HG03097 (cell line): ENCODE data around the gene POU2F3.

Experiments
- ATAC-seq: cut with Tn5 transposase; IDR thresholded peaks from one replicate; pipeline ENCODE4 v1.9.1; 2021; ENCODE audit not compliant: unreplicated experiment, low FRiP score

Gene POU2F3

GRCh38 chr11:120224972-120225909 lies 14.7 kb upstream of the POU2F3 start:
- ATAC-seq, result no peak

- ATAC-seq, result no peak
Observed at GRCh38 chr11:120226242-120226641, 13.7 kb upstream of the POU2F3 start.

GRCh38 chr11:120226714-120227113 lies 13.2 kb upstream of the POU2F3 start:
- ATAC-seq, result no peak

GRCh38 chr11:120227228-120227852 lies 12.6 kb upstream of the POU2F3 start:
- no peak for ATAC-seq

- ATAC-seq, result no peak
Observed at GRCh38 chr11:120228794-120229384, 11.1 kb upstream of the POU2F3 start.

- ATAC-seq, result no peak
Observed at GRCh38 chr11:120229451-120230424, 10.2 kb upstream of the POU2F3 start.

GRCh38 chr11:120230433-120231071 lies 9.4 kb upstream of the POU2F3 start:
- ATAC-seq, result no peak

GRCh38 chr11:120231963-120232362 lies 8.0 kb upstream of the POU2F3 start:
- no peak for ATAC-seq

- ATAC-seq, result no peak
Observed at GRCh38 chr11:120233207-120233803, 6.6 kb upstream of the POU2F3 start.

- ATAC-seq, result peak; percentile 56
Observed at GRCh38 chr11:120235024-120235628, 4.8 kb upstream of the POU2F3 start.

- no peak for ATAC-seq
Observed at GRCh38 chr11:120236169-120237107, 3.5 kb upstream of the POU2F3 start.

- ATAC-seq, result no peak
Observed at GRCh38 chr11:120238968-120239620, 846 bp upstream of the POU2F3 start.

- ATAC-seq, result no peak
Observed at GRCh38 chr11:120240866-120241265, 926 bp downstream of the POU2F3 start.

GRCh38 chr11:120241277-120241676 lies 1.3 kb downstream of the POU2F3 start:
- ATAC-seq, result no peak

- no peak for ATAC-seq
Observed at GRCh38 chr11:120243221-120243620, 3.3 kb downstream of the POU2F3 start.

GRCh38 chr11:120244476-120245365 lies 4.8 kb downstream of the POU2F3 start:
- no peak for ATAC-seq
